GM21576 (cell line): Measurements from ENCODE around the gene EDC3.
"Not testable (repeated sequence)": the region's sequence is repeated elsewhere in the genome, so short reads cannot be mapped to it uniquely, and the experiment has no call there.

ENCODE experiments used
- ATAC-seq: cut with Tn5 transposase; IDR thresholded peaks from one replicate; pipeline ENCODE4 v1.9.1; 2021; ENCODE audit warnings: mild to moderate bottlenecking, moderate library complexity; ENCODE audit not compliant: unreplicated experiment

EDC3 gene

DNA sequence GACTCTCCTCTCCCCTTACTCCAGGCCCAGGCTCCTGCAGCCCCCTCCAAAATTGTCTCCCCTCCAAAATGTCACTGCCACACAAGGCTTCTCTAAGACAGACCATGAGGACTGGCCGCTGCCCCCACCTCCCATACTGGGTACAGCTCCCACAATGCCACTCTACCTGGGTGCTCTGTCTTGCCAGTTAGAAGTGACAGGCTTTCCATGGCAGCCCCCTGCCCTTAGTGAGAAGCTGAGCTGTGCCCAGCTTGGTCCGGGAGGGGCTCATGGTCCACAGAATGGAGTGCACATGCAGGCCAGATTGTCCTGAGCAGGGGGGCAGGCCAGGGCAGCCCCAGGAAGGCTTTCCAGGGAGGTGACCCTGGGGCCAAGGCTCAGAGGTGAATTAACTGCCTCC is 83.1 kb downstream of the EDC3 start:
- ATAC-seq, result no peak

DNA sequence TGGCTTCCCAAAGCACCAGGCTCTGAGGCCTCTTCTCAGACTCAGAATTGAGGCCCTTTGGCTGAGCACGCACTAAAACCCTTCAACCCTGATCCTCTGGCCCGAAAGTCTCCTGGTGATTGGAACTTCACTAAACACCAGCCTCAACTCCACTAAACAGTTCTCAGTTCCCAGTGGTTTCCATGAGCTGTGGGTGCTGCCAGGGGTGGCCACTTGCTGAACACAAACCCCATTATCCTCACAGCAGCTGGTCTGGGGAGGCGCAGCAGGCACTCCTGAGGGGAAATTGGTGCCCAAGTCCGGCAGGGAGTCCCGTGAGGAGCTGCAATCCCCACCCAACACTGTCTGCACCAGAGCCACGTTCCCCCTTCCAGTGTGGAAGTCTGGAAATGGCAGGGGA is 84.0 kb downstream of the EDC3 start:
- ATAC-seq, result no peak

DNA sequence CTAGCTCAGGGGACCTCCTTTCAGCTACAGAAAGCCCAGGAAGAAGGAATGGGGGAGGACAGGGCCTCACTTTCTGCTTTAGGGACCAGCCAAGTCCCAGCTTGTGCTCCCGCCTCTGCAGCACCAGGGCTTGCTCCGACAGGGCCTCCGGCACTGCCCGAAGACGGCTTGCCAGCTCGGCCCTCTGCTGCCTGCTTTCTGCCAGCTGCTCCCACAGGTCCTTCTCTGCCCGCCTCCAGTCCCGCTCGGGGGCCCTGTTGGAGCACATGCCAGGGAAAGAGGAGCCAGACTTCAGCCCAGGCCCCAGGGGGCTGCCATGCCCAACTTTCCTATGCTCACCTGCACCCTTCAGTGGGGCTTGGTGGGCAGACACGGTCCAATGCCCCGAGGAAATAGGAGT is 84.5 kb downstream of the EDC3 start:
- no peak for ATAC-seq

DNA sequence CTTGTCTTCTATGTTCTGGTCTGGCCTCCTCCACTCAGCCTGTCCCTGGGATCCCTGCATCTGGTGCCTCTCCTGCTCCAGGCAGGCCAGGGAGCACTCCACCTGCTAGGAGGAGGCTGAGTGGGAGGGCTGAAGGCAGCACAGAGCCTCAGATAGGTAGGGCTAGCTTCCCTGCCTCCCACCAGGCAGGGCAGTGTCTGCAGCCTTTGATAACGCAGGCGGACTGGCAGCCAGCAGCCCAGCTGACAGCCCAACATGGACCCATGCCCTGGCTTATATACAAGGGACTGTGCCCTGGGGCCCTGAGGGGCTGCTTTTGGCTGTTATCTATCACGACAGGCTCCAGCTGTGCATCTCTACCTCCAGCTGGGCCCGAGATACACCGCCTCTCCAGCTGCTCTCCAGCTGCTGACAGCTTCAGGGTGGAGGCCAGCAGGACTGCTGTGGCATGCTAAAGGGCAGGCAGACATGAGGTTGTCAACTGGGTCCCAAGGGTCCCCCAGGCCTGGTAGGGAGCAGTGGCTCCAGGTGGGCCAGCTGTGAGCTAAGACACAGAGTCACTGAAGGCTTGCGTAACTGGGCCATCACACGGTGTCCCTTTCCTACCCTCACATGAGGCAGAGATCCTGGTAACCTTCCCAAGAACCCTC is 85.4 kb downstream of the EDC3 start:
- ATAC-seq, result no peak

DNA sequence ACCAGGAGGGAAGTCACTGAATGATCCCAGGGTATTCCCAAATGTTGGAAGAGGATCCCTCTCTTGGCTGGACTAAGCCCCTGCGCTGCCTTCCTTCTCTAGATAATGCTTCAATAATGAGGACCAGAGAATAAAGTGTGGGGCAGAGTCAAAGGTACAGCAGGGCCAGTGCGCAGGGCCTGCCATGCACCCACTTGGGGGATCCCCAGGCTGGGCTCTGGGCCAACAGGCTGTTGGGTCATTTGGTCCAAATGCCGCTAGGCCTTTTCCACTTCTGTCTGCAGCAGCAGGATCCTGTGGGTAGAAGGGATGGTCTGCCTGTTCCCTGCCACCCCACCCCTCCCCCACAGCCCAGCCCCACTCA is 85.9 kb downstream of the EDC3 start:
- ATAC-seq, result no peak

DNA sequence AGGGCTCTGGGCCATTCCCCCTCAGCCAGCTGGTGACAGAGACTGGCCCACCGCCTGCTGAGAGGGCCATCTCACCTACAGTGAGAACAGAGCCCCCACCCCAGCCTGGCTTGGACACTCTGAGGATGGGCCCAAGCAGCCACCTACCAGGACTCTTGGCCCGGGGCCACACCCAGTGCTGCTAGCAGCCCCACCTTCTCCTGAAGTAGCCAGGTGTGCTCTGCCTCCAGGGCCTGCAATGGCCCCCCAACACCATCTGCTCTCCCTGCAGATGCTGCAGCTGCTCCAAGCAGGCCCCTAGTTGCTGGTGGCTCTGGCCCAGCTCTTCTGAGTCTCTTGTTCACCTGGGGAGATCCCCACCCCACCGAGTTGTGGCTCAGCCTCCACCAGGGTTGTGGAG is 87.0 kb downstream of the EDC3 start:
- no peak for ATAC-seq

DNA sequence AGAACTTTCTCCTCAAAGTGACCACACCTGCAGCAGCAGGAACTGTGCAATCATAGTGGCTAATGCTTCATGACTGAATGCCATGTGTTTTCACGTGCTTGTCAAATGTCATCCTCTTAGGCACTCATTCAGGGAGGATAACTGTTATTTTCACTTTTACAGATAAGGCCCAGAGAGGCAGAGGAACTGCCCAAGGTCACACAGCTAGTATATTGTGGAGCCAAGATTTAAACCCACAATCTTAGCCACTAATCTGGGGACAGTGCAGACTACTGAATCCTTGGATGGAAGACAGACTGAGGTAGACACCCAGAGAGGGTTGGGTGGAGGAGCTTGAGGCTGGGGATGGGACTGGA is 90.1 kb downstream of the EDC3 start:
- no peak for ATAC-seq

DNA sequence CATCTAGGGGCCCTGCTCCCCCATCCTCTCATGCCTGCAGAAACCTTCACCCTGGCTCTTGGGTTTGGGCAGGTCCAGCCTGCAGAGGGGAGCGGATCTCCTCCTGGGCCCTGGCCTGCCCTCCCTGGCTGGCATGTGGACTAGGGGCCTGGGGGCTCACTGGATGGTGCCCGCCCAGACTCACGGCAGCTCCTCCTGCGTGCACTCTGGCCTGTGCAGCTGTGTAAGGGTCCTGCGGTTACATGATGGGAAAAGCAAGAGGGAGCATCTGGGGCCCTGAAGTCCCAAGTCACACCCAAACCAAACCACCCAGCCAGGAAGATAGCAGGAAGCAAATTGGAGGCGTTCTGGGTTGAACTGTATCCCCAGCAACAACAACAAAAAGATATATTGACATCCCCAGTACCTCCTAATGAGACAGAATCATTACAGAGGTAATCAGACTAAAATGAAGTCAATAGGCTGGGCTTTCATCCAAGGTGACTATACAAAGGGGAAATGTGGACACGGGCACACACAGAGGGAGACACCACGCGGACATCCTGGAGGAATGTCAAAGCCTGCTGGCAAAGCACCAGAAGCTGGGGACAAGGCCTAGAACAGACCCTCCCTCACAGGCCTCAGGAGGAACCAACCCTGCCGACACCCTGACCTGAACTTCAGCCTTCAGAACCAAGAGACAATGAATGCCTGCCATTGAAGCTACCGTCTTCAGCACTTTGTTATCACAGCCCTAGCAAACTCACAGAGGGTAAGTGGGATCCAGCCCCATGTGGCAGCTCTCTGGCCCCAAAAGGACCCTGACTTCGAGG is 90.6 kb downstream of the EDC3 start:
- ATAC-seq, result no peak

DNA sequence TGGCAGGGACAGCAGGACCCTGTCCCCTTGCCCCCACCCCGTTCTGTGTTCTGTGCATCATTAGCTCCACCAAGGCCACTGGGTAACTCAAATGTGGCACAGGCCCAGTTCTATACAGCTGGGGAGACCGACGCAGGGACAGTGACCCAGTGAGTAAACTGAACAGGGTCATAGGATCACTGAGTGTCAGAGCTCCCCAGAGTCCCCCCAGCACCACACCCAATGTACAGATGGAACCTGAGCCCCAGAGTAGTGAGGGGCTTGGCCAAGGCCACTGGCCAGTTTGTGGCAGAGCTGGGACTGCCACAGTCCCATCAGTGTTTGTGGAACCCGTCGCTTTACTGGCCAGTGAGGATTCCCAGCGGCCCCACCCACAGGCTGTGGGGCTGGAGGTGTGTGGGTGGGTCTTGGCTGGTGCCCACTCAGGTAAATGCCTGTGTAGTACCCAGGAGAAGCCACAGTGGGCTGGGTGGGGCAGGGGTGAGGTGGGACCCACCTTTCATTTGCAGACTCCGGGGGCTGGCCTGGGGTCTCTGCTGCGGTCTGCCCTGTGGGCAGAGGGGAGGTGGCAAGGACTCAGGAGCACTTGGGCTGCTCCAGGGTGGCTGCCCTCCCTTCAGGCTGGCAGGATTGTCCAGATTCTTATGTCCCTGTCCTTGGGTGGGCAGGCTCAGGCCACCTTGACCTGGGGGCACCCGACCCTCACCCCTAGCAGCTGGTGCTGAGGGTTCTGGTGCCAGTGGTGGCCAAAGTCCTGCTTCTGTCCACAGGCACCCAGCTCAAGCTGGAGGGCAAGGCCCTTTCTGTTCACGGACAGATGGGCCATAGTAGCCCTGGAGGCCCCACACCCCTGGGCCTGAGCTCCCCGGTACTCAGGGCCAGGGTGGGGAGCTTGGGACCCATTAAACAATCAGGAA is 91.8 kb downstream of the EDC3 start:
- ATAC-seq, result no peak

DNA sequence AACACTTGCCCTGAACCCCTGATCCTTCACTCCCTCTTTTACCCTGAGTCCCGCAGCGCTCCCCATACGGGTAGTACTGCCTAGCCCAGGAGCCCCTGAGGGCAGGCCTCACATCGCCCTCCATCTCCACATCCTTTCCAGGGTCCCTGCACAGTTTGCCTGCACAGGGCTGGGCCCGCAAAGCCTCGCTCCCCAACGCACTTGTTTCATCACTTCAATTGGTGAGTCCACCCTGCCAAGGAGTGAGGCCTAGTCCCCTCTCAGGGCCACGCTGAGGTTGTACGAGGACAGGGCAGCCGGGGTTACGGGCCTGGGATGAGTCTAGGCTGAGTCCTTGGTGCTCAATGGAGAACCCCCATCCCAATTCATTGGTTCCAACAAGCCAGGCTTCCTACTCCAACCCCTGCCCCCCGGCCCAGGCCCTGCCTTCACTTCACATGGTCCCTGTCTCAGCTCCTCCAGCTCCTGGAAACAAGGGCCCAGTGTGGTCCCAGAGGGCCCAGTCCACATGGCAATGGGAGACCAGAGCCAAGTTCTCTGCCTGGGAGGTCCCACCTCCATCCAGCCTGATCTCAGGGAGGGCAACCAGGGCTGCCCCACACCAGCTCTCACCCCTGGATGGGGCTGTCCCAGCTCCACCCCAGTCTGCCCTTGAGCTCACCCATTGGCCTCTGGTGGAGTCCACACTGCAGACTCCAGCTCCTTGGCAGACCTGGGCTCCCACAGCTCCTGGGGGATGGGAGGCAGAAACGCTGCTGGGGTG is 92.6 kb downstream of the EDC3 start:
- no peak for ATAC-seq

DNA sequence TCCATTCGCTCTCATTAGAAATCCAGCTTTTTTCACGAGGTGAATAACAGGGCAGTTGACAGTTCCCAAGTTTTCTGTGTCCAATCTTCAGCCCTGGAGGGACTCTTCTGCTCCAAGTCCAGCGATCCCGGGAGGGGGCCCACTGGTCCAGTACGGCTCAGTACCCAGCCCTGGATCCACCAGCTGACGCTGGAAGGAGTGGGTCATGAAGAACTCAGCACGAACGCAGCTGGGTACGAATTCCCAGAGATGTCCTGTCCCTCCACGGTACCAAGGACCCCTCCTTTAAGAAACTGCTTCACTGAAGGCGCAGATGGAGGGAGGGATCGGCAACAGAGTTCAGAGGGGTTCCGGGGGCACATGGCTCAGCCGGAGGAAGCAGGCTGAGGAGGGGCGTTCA is 96.7 kb downstream of the EDC3 start:
- ATAC-seq, result no peak

DNA sequence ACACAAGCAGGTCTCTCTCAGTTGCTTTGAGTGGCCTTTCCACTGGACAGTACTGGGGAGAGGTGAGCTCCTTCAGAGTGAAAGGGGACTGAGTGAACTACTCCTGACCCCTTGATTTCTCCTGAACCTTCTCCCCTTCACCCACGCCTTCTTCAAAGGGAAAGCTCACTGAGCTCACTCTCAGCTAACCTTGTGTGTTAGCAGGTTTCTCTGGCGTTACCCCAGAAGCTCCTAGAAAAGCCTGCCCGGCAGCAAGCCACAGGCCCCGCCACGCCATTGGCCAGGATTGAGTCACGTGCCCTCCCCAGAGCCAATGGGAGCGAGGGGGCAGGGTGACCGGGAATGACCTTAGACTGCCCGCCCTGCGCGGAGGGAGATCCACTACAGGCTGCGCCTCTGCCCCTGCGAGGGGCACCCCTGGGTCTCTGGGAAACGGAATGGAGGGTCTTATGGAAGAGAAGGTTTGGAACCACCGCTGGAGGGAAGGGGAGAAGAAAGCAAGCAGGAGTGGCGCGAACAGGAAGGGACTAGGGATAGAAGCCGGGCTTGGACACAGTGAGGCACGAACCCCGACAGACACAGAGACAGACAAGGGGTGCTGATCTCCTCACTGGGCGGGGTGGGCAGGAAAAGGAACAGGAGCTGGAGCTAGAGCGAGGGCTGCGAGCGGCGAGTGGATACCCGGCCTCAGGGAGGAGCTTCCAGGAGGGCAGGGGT is 97.5 kb downstream of the EDC3 start:
- ATAC-seq, result peak; percentile 93

DNA sequence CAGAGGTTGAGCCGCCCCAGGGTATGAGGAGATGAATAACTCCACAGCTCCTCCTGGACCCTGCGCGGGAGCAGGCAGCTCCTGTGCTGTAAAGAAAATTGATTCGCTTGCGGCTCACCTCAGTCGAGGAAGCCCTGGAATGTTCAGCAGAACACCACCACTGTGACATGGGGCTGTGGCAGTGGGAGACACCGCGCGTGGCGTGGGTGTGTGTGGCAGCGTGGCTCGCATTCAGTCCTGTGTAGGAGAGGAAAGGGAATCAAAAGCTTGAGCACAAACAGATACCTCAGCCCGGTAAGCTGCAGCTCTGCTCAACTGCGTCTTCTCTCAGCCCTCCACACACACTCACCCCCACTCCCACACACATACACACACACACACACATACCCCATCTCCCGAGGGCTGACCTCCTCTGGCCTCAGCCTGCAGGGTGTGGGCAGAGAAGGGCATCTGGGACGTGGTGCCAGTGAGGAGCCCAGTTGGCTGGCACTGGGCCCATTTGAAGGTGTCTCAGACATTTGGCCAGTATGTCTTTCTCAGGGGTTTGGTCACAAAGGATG is 98.6 kb downstream of the EDC3 start:
- ATAC-seq, result not testable (repeated sequence)

DNA sequence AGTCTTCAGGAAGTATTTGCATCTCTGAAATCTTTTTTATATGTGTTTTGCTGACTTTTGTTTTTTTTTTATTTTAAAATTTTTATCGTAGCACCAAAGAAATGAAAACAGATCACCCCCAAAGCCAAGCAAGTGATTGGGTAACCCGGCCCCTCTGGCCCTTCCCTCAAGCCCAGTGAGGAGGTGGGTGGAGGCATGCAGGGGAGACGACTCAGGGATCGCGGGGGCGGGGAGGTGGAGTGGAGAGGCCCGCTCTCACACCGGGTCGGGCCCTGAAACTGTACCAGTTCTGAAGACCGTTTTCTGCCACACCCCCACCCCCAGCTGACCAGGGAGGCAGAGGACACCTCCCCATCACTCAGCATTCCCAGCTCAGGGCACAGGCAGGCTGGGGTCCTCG is 99.1 kb downstream of the EDC3 start:
- ATAC-seq, result not testable (repeated sequence)

DNA sequence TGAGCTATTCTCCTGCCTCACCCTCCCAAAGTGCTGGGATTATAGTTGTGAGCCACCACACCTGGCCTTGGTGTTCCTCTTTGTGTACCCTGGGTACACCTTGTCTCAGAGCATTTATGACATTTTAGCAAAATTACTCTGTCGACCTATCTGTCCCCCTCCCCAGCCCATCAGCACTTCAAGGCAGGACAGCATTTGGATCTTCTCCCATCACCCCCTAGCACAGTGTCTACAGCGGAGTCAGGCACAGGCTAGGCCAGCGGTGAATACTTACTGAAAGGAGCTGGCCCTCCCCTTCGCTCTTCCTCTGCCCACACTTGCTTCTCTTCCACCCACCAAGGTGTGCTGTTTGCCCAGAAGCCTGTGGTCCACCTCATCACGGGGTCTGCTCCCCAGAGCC is 100.6 kb downstream of the EDC3 start:
- no peak for ATAC-seq

DNA sequence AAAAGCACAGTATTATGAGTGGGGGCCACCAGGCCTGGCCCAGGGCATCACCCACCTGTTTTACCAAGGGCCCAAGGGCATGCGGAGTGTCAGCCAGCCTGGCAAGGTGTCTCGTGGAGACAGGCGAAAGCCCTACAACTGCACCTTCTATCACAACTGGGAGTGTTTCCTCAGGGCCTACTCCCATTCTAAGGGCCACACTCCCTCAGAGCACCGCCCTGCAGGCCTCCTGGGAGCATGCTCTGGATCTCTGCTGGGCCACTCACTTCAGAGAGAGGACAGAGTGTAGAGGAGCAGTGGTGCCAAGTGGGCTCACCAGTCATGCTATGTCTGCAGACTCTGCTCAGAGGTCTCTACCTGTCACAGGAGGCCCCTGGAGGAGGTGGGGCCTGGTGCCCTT is 101.4 kb downstream of the EDC3 start:
- ATAC-seq, result no peak

DNA sequence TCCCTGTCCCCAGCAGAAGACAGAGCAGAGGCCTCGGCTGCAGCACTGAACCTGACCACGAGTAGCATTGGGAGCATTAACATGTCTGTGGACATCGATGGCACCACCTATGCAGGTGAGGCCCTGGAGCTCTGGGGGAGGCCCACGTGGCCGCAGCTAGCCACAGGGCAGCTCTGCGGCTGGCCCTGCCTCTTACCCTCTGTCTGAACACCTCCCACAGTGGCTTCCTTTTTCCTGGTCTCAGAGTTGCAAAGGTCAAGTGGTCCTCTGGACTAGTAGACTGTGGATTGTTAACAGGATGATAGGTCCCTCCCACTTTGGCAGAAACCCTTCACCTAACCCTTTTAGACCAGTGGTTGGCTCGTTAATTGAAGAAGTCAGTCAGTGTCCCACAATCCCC is 102.7 kb downstream of the EDC3 start:
- no peak for ATAC-seq

DNA sequence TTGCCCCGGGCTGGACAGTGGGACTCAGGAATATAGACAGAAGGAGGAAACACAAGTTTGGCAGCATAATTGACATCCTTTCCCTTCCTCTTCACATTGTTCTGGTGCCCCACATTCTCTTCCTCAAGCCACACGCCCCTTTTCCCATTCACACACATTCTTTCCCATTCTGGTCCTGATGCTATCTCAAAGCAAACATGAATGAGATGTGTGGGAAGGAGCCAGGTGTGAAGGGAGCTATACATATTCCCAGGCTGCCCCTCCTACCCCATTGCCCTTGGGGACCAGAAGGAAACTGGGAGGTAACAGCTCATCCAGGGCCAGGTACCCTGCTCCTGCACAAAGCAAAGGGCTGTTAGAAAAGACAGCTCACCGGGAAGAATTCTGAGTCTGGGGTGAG is 103.6 kb downstream of the EDC3 start:
- ATAC-seq, result no peak

DNA sequence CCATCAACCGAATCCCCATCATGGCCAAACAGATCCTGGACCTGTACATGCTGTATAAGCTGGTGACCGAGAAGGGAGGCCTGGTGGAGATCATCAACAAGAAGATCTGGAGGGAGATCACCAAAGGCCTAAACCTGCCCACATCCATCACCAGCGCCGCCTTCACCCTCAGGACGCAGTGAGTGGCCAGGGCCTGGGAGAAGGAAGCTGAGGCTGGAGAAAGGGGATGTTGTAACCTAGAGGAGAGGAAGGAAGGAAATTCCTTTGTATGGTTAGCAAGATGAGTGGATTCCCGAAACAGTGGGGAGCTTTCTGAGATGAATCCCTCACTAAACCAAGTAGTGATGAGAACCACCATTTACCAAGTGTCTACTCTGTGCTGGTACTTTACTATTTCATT is 106.0 kb downstream of the EDC3 start:
- no peak for ATAC-seq

DNA sequence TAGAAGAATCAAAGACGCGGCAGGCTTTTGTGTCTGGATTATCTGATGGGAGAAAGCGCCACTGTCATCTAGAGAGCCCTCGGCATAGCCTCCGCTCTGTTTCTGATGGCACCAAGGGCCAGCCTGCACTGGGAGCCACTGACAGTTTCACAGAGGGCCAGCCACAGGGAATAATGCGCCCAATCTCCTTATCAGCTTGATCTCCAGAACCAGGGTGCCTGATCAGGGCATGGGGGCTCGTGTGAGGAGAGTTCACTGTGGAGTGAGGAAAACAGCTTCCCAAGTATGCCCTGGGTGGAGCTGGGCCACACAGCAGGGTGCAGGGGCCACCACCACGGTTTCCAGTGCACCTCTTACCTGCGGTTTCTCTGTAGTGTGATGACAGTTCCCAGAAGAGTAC is 110.0 kb downstream of the EDC3 start:
- ATAC-seq, result no peak
